H9 (cell line): ENCODE measurements around the gene QSER1. TPM values are rescaled to one million over a fixed set of nuclear protein-coding genes. Genes with fewer than 3 reads are reported as not detected.

Experiments used
- DNase-seq: peaks from one replicate; pipeline ENCODE4 v3.0.0-alpha.2; 2017
- H2AFZ ChIP-seq: one replicate; pipeline ENCODE4 v1.6.1; 2013; ENCODE audit warnings: mild to moderate bottlenecking, low read length, control low read depth, moderate library complexity
- H2AK5ac ChIP-seq: 2 replicates; pipeline ENCODE4 v1.6.1; 2013; ENCODE audit warnings: low read length, control low read depth, mixed read lengths; ENCODE audit not compliant: insufficient read length
- H2BK120ac ChIP-seq: one replicate; pipeline ENCODE4 v1.6.1; 2013; ENCODE audit warnings: low read depth, mild to moderate bottlenecking, low read length, control low read depth, inconsistent platforms; ENCODE audit not compliant: poor library complexity, severe bottlenecking
- H2BK12ac ChIP-seq: 2 replicates; pipeline ENCODE4 v1.6.1; 2013; ENCODE audit warnings: low read length, control low read depth, mixed read lengths, low read depth; ENCODE audit not compliant: insufficient read length
- H2BK15ac ChIP-seq: 2 replicates; pipeline ENCODE4 v1.6.1; 2013; ENCODE audit warnings: low read depth, low read length, control low read depth
- H2BK20ac ChIP-seq: one replicate; pipeline ENCODE4 v1.6.1; 2013; ENCODE audit warnings: low read depth, mild to moderate bottlenecking, low read length, control low read depth, inconsistent platforms; ENCODE audit not compliant: poor library complexity, severe bottlenecking
- H2BK5ac ChIP-seq: 2 replicates; pipeline ENCODE4 v1.6.1; 2013; ENCODE audit warnings: low read length, control low read depth, mixed read lengths; ENCODE audit not compliant: insufficient read length
- H3K14ac ChIP-seq: 2 replicates; pipeline ENCODE4 v1.6.1; 2013; ENCODE audit warnings: low read length, control low read depth; ENCODE audit not compliant: insufficient read depth
- H3K18ac ChIP-seq: 2 replicates; pipeline ENCODE4 v1.6.1; 2013; ENCODE audit warnings: low read depth, mild to moderate bottlenecking, mixed read lengths, low read length, control low read depth; ENCODE audit not compliant: insufficient read length
- H3K23ac ChIP-seq: 2 replicates; pipeline ENCODE4 v1.6.1; 2013; ENCODE audit warnings: low read length, control low read depth, mixed read lengths, low read depth; ENCODE audit not compliant: insufficient read length
- H3K23me2 ChIP-seq: 2 replicates; pipeline ENCODE4 v1.6.1; 2013; ENCODE audit warnings: low read depth, mild to moderate bottlenecking, mixed read lengths, low read length, control low read depth; ENCODE audit not compliant: insufficient read length, poor library complexity, severe bottlenecking
- H3K27ac ChIP-seq: 2 replicates; pipeline ENCODE4 v1.5.1; 2013; ENCODE audit warnings: low read length, control low read depth, mixed read lengths, low read depth; ENCODE audit not compliant: insufficient read length
- H3K27me3 ChIP-seq: 2 replicates; pipeline ENCODE4 v1.6.1; 2013; ENCODE audit warnings: low read length, control low read depth, inconsistent platforms; ENCODE audit not compliant: insufficient read depth
- H3K4ac ChIP-seq: 2 replicates; pipeline ENCODE4 v1.6.1; 2013; ENCODE audit warnings: low read depth, mild to moderate bottlenecking, control low read depth, inconsistent platforms, low read length, moderate library complexity
- H3K4me1 ChIP-seq: 2 replicates; pipeline ENCODE4 v1.6.1; 2013; ENCODE audit warnings: low read length, control low read depth, inconsistent platforms; ENCODE audit not compliant: insufficient read depth
- H3K4me2 ChIP-seq: 2 replicates; pipeline ENCODE4 v1.6.1; 2013; ENCODE audit warnings: low read length, control low read depth, mixed read lengths; ENCODE audit not compliant: insufficient read length, insufficient read depth
- H3K56ac ChIP-seq: 2 replicates; pipeline ENCODE4 v1.6.1; 2013; ENCODE audit warnings: low read depth, mild to moderate bottlenecking, mixed read lengths, low read length, control low read depth; ENCODE audit not compliant: insufficient read length
- H3K79me1 ChIP-seq: 2 replicates; pipeline ENCODE4 v1.6.1; 2013; ENCODE audit warnings: low read depth, mild to moderate bottlenecking, moderate library complexity, low read length, control low read depth, inconsistent platforms; ENCODE audit not compliant: insufficient read depth, poor library complexity, severe bottlenecking
- H3K79me2 ChIP-seq: 2 replicates; pipeline ENCODE4 v1.6.1; 2013; ENCODE audit warnings: low read length, control low read depth, inconsistent platforms; ENCODE audit not compliant: insufficient read depth
- H3K9ac ChIP-seq: 2 replicates; pipeline ENCODE4 v1.6.1; 2013; ENCODE audit warnings: low read length, control low read depth, mixed read lengths; ENCODE audit not compliant: insufficient read length; ENCODE audit errors: extremely low read depth
- H3K9me3 ChIP-seq: one replicate; pipeline ENCODE4 v1.6.1; 2013; ENCODE audit warnings: low read depth, low read length, inconsistent platforms; ENCODE audit not compliant: control insufficient read depth
- H3T11ph ChIP-seq: one replicate; pipeline ENCODE4 v1.6.1; 2013; ENCODE audit warnings: mild to moderate bottlenecking, low read length, control low read depth, inconsistent platforms
- H4K20me1 ChIP-seq: one replicate; pipeline ENCODE4 v1.6.1; 2013; ENCODE audit not compliant: control insufficient read depth, insufficient read length, insufficient read depth
- H4K5ac ChIP-seq: 2 replicates; pipeline ENCODE4 v1.6.1; 2013; ENCODE audit warnings: low read depth, mild to moderate bottlenecking, mixed read lengths, low read length, control low read depth; ENCODE audit not compliant: insufficient read length
- H4K8ac ChIP-seq: replicated peaks from 2 replicates; pipeline ENCODE4 v1.6.1; 2013; ENCODE audit warnings: low read length, control low read depth, mixed read lengths, low read depth; ENCODE audit not compliant: insufficient read length
- H4K91ac ChIP-seq: 2 replicates; pipeline ENCODE4 v1.6.1; 2013; ENCODE audit warnings: low read depth, mild to moderate bottlenecking, moderate library complexity, mixed read lengths, low read length, control low read depth; ENCODE audit not compliant: insufficient read length
- H3K27ac Mint-ChIP-seq, 3 experiments: 2 replicates in 2 of 3; 3 replicates in 1 of 3; pipeline ENCODE4 v1.8.0; 2020 to 2021; ENCODE audit warnings: mixed read lengths in 3 of 3, mild to moderate bottlenecking in 1 of 3, moderate library complexity in 1 of 3
- H3K27me3 Mint-ChIP-seq: 2 replicates; pipeline ENCODE4 v1.8.0; 2021; ENCODE audit warnings: low read depth, mild to moderate bottlenecking, moderate library complexity, mixed read lengths
- H3K36me3 Mint-ChIP-seq, 3 experiments: 2 replicates in 2 of 3; 3 replicates in 1 of 3; pipeline ENCODE4 v1.8.0; 2020 to 2021; ENCODE audit warnings: low read depth in 3 of 3, mixed read lengths in 3 of 3; ENCODE audit not compliant: insufficient read depth in 1 of 3
- H3K4me1 Mint-ChIP-seq, 2 experiments: 2 replicates each; pipeline ENCODE4 v1.8.0; 2020; ENCODE audit warnings: mixed read lengths in 2 of 2
- H3K4me3 Mint-ChIP-seq, 2 experiments: 2 replicates in 1 of 2; 3 replicates in 1 of 2; pipeline ENCODE4 v1.8.0; 2020 to 2021; ENCODE audit warnings: mild to moderate bottlenecking in 2 of 2, mixed read lengths in 2 of 2, moderate library complexity in 1 of 2
- H3K9me3 Mint-ChIP-seq, 2 experiments: 2 replicates in 1 of 2; 3 replicates in 1 of 2; pipeline ENCODE4 v1.8.0; 2020; ENCODE audit warnings: mild to moderate bottlenecking in 2 of 2, mixed read lengths in 2 of 2, moderate library complexity in 1 of 2
- CTCF ChIP-seq: fragments of 200-600 bp; sonication (generic); conservative IDR thresholded peaks from 3 replicates; pipeline ENCODE4 v1.8.0; 2021; ENCODE audit warnings: antibody characterized with exemption, mild to moderate bottlenecking
- WGBS: extraction: QIAGEN DNeasy Blood & Tissue Kit; methylation state at CpG from one replicate; pipeline ENCODE4 v1.1.7; 2013; ENCODE audit warnings: missing lambda C conversion rate, low lambda C conversion rate, mixed read lengths; ENCODE audit not compliant: insufficient read length; ENCODE audit errors: extremely low coverage; 5-methylcytosine and 5-hydroxymethylcytosine counted together
- total RNA-seq: library from RNA; stranded (reverse); gene quantifications from 2 replicates; pipeline ENCODE4 v1.2.1, GENCODE V29; 2021

QSER1 gene
- total RNA-seq, 1 experiment from 2014 or later: 139 TPM

- no CpG with 5 or more reads among the region's 8 CpGs for WGBS
- Mint-ChIP-seq H3K4me3 (no peak overlapping the region), H3K27me3 (no peaks in the 10 kb centered on the region; the same call in 1 of the 2 replicates), H3K36me3 (no peaks in the 10 kb centered on the region; a peak in 1 of 7 replicates), H3K4me1 (peaks cover 0 to 9% of the 10 kb centered on the region in 2 experiments; a peak in 2 of 4 replicates), H3K27ac (peak overlapping the region in 1 of 3 experiments; percentile 7; a peak in 1 of 7 replicates), H3K9me3 (no peaks in the 10 kb centered on the region)
- Histone ChIP-seq H3K18ac (no peak overlapping the region), H2BK12ac (no peak overlapping the region), H2BK20ac (no peak overlapping the region), H3K4me1 (no peaks in the 10 kb centered on the region), H3K27me3 (no peaks in the 10 kb centered on the region), H4K8ac (no peak overlapping the region), H4K5ac (no peak overlapping the region), H3K9me3 (no peaks in the 10 kb centered on the region), H3K79me1 (no peaks in the 10 kb centered on the region), H3K27ac (no peak overlapping the region), H3K23me2 (no peaks in the 10 kb centered on the region), H2BK5ac (no peak overlapping the region), H4K91ac (no peak overlapping the region), H3K14ac (no peak overlapping the region), H3K4me2 (no peak overlapping the region), H2AFZ (no peak overlapping the region), H3K56ac (no peak overlapping the region), H2AK5ac (no peak overlapping the region), H3K79me2 (no peaks in the 10 kb centered on the region), H4K20me1 (no peaks in the 10 kb centered on the region), H3T11ph (no peak overlapping the region), H2BK120ac (no peak overlapping the region), H3K23ac (no peak overlapping the region), H2BK15ac (no peak overlapping the region), H3K9ac (no peak overlapping the region), H3K4ac (no peak overlapping the region)
- no peak for DNase-seq
- no peak for TF ChIP-seq CTCF
Measured at GRCh38 chr11:33001751-33002542, 109.3 kb downstream of the QSER1 start.
